Epithelial cell of esophagus (primary cell): ENCODE results near the gene NTNG1.

Experiments
- DNase-seq: peaks from one replicate; pipeline ENCODE4 v3.0.0; 2010; ENCODE audit warnings: low read depth
- H3K4me3 ChIP-seq: 2 replicates; pipeline ENCODE4 v1.5.1; 2011; ENCODE audit warnings: mild to moderate bottlenecking, low read length, control low read depth
- TF ChIP-seq, protein P1 (sequence below): IDR thresholded peaks from 2 replicates; pipeline ENCODE4 v1.5.1; 2011; ENCODE audit warnings: low read depth, mild to moderate bottlenecking, low read length, control low read depth, inconsistent platforms; ENCODE audit not compliant: insufficient read depth; ENCODE audit errors: missing control alignments

The NTNG1 gene

DNA sequence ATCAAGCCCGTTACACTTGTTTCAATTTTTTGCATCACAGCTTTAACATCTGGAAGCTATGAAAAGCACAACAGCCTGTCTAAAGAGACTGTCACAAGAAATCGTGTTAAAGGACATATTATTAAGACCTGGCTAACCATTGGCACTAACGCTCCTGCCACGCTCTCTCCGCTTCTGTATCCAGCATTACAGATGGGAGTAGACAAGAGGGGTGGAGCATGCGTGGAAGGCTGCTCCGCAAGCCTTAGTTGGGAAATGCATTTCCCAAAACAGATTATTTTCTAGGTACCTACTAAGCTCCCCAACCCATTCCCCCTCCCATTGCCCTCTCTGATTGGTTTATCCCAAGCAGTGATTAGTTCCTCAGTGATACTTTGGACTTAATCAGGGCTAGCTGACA lies 72.4 kb downstream of the NTNG1 start:
- no peak for DNase-seq
- TF ChIP-seq, protein P1, sequence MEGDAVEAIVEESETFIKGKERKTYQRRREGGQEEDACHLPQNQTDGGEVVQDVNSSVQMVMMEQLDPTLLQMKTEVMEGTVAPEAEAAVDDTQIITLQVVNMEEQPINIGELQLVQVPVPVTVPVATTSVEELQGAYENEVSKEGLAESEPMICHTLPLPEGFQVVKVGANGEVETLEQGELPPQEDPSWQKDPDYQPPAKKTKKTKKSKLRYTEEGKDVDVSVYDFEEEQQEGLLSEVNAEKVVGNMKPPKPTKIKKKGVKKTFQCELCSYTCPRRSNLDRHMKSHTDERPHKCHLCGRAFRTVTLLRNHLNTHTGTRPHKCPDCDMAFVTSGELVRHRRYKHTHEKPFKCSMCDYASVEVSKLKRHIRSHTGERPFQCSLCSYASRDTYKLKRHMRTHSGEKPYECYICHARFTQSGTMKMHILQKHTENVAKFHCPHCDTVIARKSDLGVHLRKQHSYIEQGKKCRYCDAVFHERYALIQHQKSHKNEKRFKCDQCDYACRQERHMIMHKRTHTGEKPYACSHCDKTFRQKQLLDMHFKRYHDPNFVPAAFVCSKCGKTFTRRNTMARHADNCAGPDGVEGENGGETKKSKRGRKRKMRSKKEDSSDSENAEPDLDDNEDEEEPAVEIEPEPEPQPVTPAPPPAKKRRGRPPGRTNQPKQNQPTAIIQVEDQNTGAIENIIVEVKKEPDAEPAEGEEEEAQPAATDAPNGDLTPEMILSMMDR, result no peak
- H3K4me3 ChIP-seq, result no peak overlapping the region

DNA sequence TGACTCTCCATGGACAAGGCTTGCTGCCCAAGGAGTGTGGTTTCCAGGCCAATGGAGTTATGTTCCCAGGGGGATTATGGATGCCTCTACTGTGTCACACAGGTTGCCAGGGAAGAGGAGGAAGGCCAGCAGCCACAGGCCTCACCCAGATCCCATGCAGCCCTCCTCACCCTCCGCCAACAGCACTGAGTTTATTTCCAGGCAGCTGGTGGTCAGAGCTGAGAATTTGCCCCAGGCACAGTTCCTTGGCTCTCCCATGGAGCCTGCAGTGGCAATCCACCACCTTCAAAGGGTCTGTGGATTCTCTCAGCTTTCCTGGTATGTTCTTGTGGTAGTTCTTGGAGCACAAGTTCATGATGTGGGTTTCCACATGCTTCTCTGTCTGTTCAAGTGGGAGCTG lies 79.2 kb downstream of the NTNG1 start:
- no peak for DNase-seq
- TF ChIP-seq, protein P1, result no peak
- no peak overlapping the region for H3K4me3 ChIP-seq

DNA sequence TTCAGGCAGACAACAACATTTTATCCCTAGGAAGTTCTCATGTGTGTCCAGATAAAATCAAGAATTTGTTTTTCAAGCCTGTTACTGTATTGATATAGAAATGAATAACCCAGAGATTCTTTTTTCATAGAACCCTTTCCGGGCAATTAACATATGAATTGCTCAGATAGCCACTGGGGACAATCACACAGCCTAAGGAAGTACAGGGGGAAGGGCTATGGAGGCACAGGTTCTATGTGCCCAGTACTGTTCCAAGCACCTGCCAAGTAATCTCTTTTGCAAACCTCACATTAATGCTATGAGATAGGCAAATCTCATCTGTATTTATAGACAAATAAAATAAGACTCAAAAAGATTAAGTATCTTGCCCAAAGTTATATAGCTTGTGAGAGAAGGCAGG lies 84.9 kb downstream of the NTNG1 start:
- DNase-seq, result no peak
- TF ChIP-seq, protein P1, result no peak
- no peak overlapping the region for H3K4me3 ChIP-seq

DNA sequence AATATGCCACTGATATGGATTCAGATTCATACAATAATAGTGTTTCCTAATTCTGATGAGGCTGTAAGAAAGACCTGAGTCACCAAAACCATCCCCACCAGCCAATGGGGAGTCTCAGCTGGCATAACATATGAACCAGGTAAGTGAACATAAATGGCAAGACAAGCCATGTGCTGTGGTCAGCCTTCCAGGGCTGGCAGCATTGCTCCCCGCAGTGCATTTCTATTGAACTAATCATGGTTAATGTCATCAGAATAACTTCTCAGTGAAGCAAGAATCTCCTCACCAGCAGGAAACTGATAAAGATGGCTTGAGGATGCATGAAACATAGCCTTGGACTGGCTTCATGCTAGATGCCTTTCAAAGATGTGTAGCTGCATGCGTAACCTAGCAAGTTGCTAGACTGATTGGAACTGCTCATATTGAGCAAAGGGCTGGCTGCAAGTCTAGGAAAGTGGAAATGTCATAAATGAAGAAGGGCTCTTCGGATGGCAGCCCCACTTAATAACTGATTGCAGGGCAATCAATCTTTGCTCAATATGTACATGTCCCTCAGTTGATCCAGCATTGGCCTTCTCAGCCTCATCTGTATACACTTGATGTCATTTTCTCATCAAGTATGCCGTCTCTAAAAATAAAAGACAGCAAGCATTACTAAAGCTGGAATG lies 88.0 kb downstream of the NTNG1 start:
- DNase-seq, result peak; percentile 92

DNA sequence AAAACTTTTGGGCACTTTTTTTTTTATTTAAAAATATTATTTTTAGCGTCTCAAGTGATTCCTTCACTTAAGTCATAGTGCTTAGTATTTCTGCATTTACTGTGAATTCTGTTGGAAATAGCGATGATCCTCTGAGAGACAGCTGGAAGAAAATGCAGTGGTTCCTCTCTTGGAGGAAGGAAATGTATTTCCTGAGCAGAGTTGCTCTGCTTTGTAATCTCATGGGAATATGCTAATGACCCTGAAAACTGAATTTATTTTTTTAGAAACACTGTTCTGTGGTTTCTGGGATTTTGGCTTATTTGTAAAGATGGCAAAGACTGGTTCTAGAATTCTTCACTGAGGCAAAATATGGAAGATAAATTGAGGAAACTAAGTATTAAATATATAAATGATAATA lies 88.9 kb downstream of the NTNG1 start:
- DNase-seq, result no peak
- H3K4me3 ChIP-seq, result no peak overlapping the region
- TF ChIP-seq, protein P1, result no peak

More for the DNA sequence above, 88.0 kb downstream of the NTNG1 start:
- H3K4me3 ChIP-seq, result no peak overlapping the region
- TF ChIP-seq, protein P1, result no peak

- H3K4me3 ChIP-seq, result no peak overlapping the region
- TF ChIP-seq, protein P1, result no peak
- no peak for DNase-seq
Measured at GRCh38 chr1:107230121-107230520, 89.3 kb downstream of the NTNG1 start.

- no peak overlapping the region for H3K4me3 ChIP-seq
- no peak for DNase-seq
- TF ChIP-seq, protein P1, result no peak
Measured at GRCh38 chr1:107231291-107231690, 90.5 kb downstream of the NTNG1 start.
